HepG2 (cell line): Measurements from ENCODE around the gene PRMT7. TPM values are rescaled to one million over a fixed set of nuclear protein-coding genes. Genes with fewer than 3 reads are reported as not detected.

Experiments
- AKAP8 ChIP-seq: sonication (generic); formaldehyde crosslinking; IDR thresholded peaks from 2 replicates; pipeline ENCODE4 v1.5.1; 2020; ENCODE audit warnings: mild to moderate bottlenecking, missing genetic modification reagents
- ATF7-NPFF ChIP-seq: sonication (generic); formaldehyde crosslinking; IDR thresholded peaks from 2 replicates; pipeline ENCODE4 v1.8.1; 2023; ENCODE audit warnings: mild to moderate bottlenecking, low read depth, missing genetic modification reagents, moderate library complexity
- CBFB ChIP-seq: sonication (generic); formaldehyde crosslinking; IDR thresholded peaks from 2 replicates; pipeline ENCODE4 v1.4.0; 2020; ENCODE audit warnings: missing genetic modification reagents
- CBX5 ChIP-seq: sonication (generic); formaldehyde crosslinking; IDR thresholded peaks from 2 replicates; pipeline ENCODE4 v1.4.0; 2020; ENCODE audit warnings: missing genetic modification reagents, borderline replicate concordance
- EEA1 ChIP-seq: sonication (generic); formaldehyde crosslinking; IDR thresholded peaks from 2 replicates; pipeline ENCODE4 v1.5.1; 2020; ENCODE audit warnings: mild to moderate bottlenecking, missing genetic modification reagents, borderline replicate concordance
- EP300 ChIP-seq, 3 experiments: sonication (generic) in 1 of 3; formaldehyde crosslinking in 1 of 3; IDR thresholded peaks; 2 replicates each; pipeline versions ENCODE4 v1.5.1 to v1.6.1; 2011 to 2020; ENCODE audit warnings: low read depth in 2 of 3, low read length in 2 of 3, borderline replicate concordance in 1 of 3, improper control_type of control experiment in 1 of 3, mild to moderate bottlenecking in 1 of 3, missing genetic modification reagents in 1 of 3, moderate library complexity in 1 of 3
- HNRNPH1 ChIP-seq: fragments of 200-400 bp; formaldehyde crosslinking; optimal IDR thresholded peaks from 2 replicates; pipeline ENCODE3; 2017; ENCODE audit warnings: mild to moderate bottlenecking, low read depth, low read length
- MEF2D ChIP-seq: sonication (generic); formaldehyde crosslinking; IDR thresholded peaks from 2 replicates; pipeline ENCODE4 v1.5.1; 2020; ENCODE audit warnings: mild to moderate bottlenecking, missing genetic modification reagents
- RBAK ChIP-seq: sonication (generic); formaldehyde crosslinking; IDR thresholded peaks from 2 replicates; pipeline ENCODE4 v1.5.1; 2020; ENCODE audit warnings: mild to moderate bottlenecking, missing genetic modification reagents
- RXRA ChIP-seq: sonication (generic); formaldehyde crosslinking; IDR thresholded peaks from 2 replicates; pipeline ENCODE4 v1.5.1; 2020; ENCODE audit warnings: missing genetic modification reagents
- SIN3A ChIP-seq: IDR thresholded peaks from 2 replicates; pipeline ENCODE4 v1.6.1; 2011; ENCODE audit warnings: low read depth, mild to moderate bottlenecking, control low read depth, low read length, borderline replicate concordance
- U2AF1 ChIP-seq: fragments of 200-400 bp; formaldehyde crosslinking; optimal IDR thresholded peaks from 2 replicates; pipeline ENCODE3; 2017; ENCODE audit warnings: mild to moderate bottlenecking, low read depth, low read length
- polyA plus RNA-seq, 8 experiments: library from polyadenylated mRNA; depleted of rRNA in 3 of 8; stranded (reverse) in 7 of 8; unstranded in 1 of 8; fragments of >200 nt; fragmentation: Illumina TruSeq in 4 of 8; extraction: Trizol in 4 of 8; gene quantifications; 2 replicates each; pipeline versions ENCODE4 v1.2.1 to v1.2.3, GENCODE V29; 2011 to 2016; ENCODE audit warnings: low read depth in 4 of 8, missing spikeins in 1 of 8, mixed read lengths in 1 of 8; ENCODE audit not compliant: insufficient read depth in 1 of 8
- total RNA-seq, 5 experiments: library from RNA; depleted of rRNA; stranded (reverse); fragments of >200 nt; fragmentation: Illumina TruSeq; extraction: Trizol; gene quantifications; 2 replicates each; pipeline ENCODE4 v1.2.3, GENCODE V29; 2016; ENCODE audit warnings: low read depth in 1 of 5
- TF ChIP-seq, protein P1 (sequence below): IDR thresholded peaks from 2 replicates; pipeline ENCODE4 v1.6.1; 2016
- TF ChIP-seq, protein P2 (sequence below): sonication (generic); formaldehyde crosslinking; IDR thresholded peaks from 2 replicates; pipeline ENCODE4 v1.5.1; 2020; ENCODE audit warnings: mild to moderate bottlenecking, missing genetic modification reagents
- TF ChIP-seq, protein P3 (sequence below): sonication (generic); formaldehyde crosslinking; IDR thresholded peaks from 2 replicates; pipeline ENCODE4 v1.5.0; 2020; ENCODE audit warnings: missing genetic modification reagents, mild to moderate bottlenecking, borderline replicate concordance

PRMT7 gene
- total and polyA plus RNA-seq, 2 of the 13 experiments (the other 11 are each of a cell fraction or from before 2014, with no cell fraction given) = 47.5 to 55.0 TPM

GRCh38 chr16:68360547-68360946 lies 49.7 kb downstream of the PRMT7 start (continued):
- TF ChIP-seq CBFB = no peak
- TF ChIP-seq SIN3A = no peak
- TF ChIP-seq, protein P1, sequence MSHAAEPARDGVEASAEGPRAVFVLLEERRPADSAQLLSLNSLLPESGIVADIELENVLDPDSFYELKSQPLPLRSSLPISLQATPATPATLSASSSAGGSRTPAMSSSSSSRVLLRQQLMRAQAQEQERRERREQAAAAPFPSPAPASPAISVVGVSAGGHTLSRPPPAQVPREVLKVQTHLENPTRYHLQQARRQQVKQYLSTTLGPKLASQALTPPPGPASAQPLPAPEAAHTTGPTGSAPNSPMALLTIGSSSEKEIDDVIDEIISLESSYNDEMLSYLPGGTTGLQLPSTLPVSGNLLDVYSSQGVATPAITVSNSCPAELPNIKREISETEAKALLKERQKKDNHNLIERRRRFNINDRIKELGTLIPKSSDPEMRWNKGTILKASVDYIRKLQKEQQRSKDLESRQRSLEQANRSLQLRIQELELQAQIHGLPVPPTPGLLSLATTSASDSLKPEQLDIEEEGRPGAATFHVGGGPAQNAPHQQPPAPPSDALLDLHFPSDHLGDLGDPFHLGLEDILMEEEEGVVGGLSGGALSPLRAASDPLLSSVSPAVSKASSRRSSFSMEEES (CRISPR knock-in tag) = no peak
- no peak for TF ChIP-seq ATF7-NPFF (CRISPR knock-in tag)
- TF ChIP-seq RBAK = no peak
- TF ChIP-seq, protein P2, sequence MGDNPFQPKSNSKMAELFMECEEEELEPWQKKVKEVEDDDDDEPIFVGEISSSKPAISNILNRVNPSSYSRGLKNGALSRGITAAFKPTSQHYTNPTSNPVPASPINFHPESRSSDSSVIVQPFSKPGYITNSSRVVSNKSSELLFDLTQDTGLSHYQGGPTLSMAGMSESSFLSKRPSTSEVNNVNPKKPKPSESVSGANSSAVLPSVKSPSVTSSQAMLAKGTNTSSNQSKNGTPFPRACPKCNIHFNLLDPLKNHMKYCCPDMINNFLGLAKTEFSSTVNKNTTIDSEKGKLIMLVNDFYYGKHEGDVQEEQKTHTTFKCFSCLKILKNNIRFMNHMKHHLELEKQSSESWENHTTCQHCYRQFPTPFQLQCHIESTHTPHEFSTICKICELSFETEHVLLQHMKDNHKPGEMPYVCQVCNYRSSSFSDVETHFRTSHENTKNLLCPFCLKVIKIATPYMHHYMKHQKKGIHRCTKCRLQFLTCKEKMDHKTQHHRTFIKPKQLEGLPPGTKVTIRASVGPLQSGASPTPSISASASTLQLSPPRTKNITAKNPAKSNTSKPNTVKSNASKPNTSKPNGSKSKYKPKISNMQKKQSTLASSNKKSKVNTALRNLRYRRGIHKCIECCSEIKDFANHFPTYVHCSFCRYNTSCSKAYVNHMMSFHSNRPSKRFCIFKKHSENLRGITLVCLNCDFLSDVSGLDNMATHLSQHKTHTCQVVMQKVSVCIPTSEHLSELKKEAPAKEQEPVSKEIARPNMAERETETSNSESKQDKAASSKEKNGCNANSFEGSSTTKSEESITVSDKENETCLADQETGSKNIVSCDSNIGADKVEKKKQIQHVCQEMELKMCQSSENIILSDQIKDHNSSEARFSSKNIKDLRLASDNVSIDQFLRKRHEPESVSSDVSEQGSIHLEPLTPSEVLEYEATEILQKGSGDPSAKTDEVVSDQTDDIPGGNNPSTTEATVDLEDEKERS (CRISPR knock-in tag) = no peak
- no peak for TF ChIP-seq CBX5
- no peak for TF ChIP-seq MEF2D
- TF ChIP-seq EP300 (IDR thresholded peaks at IDR 0.05; ENCODE audit: low read depth in 2 of 2, low read length in 2 of 2) = no peak
- TF ChIP-seq EP300 (CRISPR knock-in tag; IDR thresholded peaks at IDR 0.05; ENCODE audit: borderline replicate concordance) = no peak
- TF ChIP-seq AKAP8 (CRISPR knock-in tag) = no peak
- TF ChIP-seq RXRA (CRISPR knock-in tag) = no peak
- TF ChIP-seq EEA1 (CRISPR knock-in tag) = no peak
- TF ChIP-seq, protein P3, sequence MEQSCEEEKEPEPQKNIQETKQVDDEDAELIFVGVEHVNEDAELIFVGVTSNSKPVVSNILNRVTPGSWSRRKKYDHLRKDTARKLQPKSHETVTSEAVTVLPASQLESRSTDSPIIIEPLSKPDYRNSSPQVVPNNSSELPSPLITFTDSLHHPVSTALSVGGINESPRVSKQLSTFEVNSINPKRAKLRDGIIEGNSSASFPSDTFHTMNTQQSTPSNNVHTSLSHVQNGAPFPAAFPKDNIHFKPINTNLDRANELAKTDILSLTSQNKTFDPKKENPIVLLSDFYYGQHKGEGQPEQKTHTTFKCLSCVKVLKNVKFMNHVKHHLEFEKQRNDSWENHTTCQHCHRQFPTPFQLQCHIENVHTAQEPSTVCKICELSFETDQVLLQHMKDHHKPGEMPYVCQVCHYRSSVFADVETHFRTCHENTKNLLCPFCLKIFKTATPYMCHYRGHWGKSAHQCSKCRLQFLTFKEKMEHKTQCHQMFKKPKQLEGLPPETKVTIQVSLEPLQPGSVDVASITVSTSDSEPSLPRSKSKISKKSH = no peak
- TF ChIP-seq HNRNPH1 = no peak
- no peak for TF ChIP-seq U2AF1
